ENCODE measurements around the gene CRAT. TPM values are rescaled to one million over a fixed set of nuclear protein-coding genes. Genes with fewer than 3 reads are reported as not detected.
A peak's percentile ranks its signal among the peaks of the same experiment; 100 is the strongest.

CRAT gene
- total RNA-seq, 2 donors from 2014 or later = 17.2 to 17.5 TPM

- Mint-ChIP-seq H3K9me3 (no peaks in the 10 kb centered on the region), H3K36me3 (ENCODE audit: low read depth) (peaks cover 31% of the 10 kb centered on the region)
Measured at GRCh38 chr9:129059796-129060785, 50.5 kb downstream of the CRAT start.

GRCh38 chr9:129058965-129059795, 51.4 kb downstream of the CRAT start:
- no peaks in the 10 kb centered on the region for H3K27me3 Mint-ChIP-seq (ENCODE audit: insufficient read depth)
- Histone ChIP-seq H3K27ac (ENCODE audit: low read depth, low read length) (no peak overlapping the region), H3K9ac (ENCODE audit: extremely low read depth, low read length, poor library complexity, severe bottlenecking) (no peak overlapping the region), H3K27me3 (ENCODE audit: control insufficient read depth, insufficient read depth, low read length, poor library complexity, severe bottlenecking) (no peaks in the 10 kb centered on the region), H3K4me1 (ENCODE audit: control insufficient read depth, insufficient read depth, low read length) (no peaks in the 10 kb centered on the region), H3K9me3 (ENCODE audit: control insufficient read depth, low read length) (no peaks in the 10 kb centered on the region), H3K4me3 (ENCODE audit: low read length) (no peak overlapping the region), H3K36me3 (ENCODE audit: control insufficient read depth, insufficient read depth, low read length) (peaks cover 21% of the 10 kb centered on the region)
- TF ChIP-seq CTCF (conservative IDR thresholded peaks at IDR 0.05) = no peak
- no peaks in the 10 kb centered on the region for H3K4me1 Mint-ChIP-seq
- WGBS, 2 experiments (ENCODE audit: insufficient coverage in 1 of 2, insufficient read length in 1 of 2) = 91 to 96% methylated on average over 14 to 21 of the region's 21 CpGs
- DNase-seq = peak; percentile 26
- H3K4me3 Mint-ChIP-seq = no peak overlapping the region
- no peak overlapping the region for H3K27ac Mint-ChIP-seq
- H3K36me3 Mint-ChIP-seq (ENCODE audit: low read depth) = peaks cover 29% of the 10 kb centered on the region
- H3K9me3 Mint-ChIP-seq = no peaks in the 10 kb centered on the region

More at GRCh38 chr9:129059796-129060785, 50.5 kb downstream of the CRAT start:
- no peak overlapping the region for H3K27ac Mint-ChIP-seq
- H3K4me3 Mint-ChIP-seq = no peak overlapping the region
- Histone ChIP-seq H3K9me3 (ENCODE audit: control insufficient read depth, low read length) (no peaks in the 10 kb centered on the region), H3K9ac (ENCODE audit: extremely low read depth, low read length, poor library complexity, severe bottlenecking) (no peak overlapping the region), H3K4me3 (ENCODE audit: low read length) (no peak overlapping the region), H3K36me3 (ENCODE audit: control insufficient read depth, insufficient read depth, low read length) (peaks cover 28% of the 10 kb centered on the region), H3K4me1 (ENCODE audit: control insufficient read depth, insufficient read depth, low read length) (no peaks in the 10 kb centered on the region), H3K27me3 (ENCODE audit: control insufficient read depth, insufficient read depth, low read length, poor library complexity, severe bottlenecking) (no peaks in the 10 kb centered on the region), H3K27ac (ENCODE audit: low read depth, low read length) (no peak overlapping the region)
- 96 to 97% methylated on average over 24 to 37 of the region's 37 CpGs for WGBS, 2 experiments (ENCODE audit: insufficient coverage in 1 of 2, insufficient read length in 1 of 2)
- DNase-seq = peak; percentile 36
- no peaks in the 10 kb centered on the region for H3K27me3 Mint-ChIP-seq (ENCODE audit: insufficient read depth)
- no peak for TF ChIP-seq CTCF (conservative IDR thresholded peaks at IDR 0.05)
- no peaks in the 10 kb centered on the region for H3K4me1 Mint-ChIP-seq

- DNase-seq = no peak
- Histone ChIP-seq H3K27me3 (ENCODE audit: control insufficient read depth, insufficient read depth, low read length, poor library complexity, severe bottlenecking) (no peaks in the 10 kb centered on the region), H3K4me1 (ENCODE audit: control insufficient read depth, insufficient read depth, low read length) (no peaks in the 10 kb centered on the region), H3K4me3 (ENCODE audit: low read length) (no peak overlapping the region), H3K27ac (ENCODE audit: low read depth, low read length) (no peak overlapping the region), H3K36me3 (ENCODE audit: control insufficient read depth, insufficient read depth, low read length) (peaks cover 8% of the 10 kb centered on the region), H3K9ac (ENCODE audit: extremely low read depth, low read length, poor library complexity, severe bottlenecking) (no peak overlapping the region), H3K9me3 (ENCODE audit: control insufficient read depth, low read length) (no peaks in the 10 kb centered on the region)
- no peaks in the 10 kb centered on the region for H3K27me3 Mint-ChIP-seq (ENCODE audit: insufficient read depth)
- H3K36me3 Mint-ChIP-seq (ENCODE audit: low read depth) = peaks cover 22% of the 10 kb centered on the region
- 85 to 92% methylated on average over 5 of the region's 5 CpGs for WGBS, 2 experiments (ENCODE audit: insufficient coverage in 1 of 2, insufficient read length in 1 of 2)
- H3K27ac Mint-ChIP-seq = no peak overlapping the region
- no peaks in the 10 kb centered on the region for H3K9me3 Mint-ChIP-seq
- no peaks in the 10 kb centered on the region for H3K4me1 Mint-ChIP-seq
- no peak for TF ChIP-seq CTCF (conservative IDR thresholded peaks at IDR 0.05)
- no peak overlapping the region for H3K4me3 Mint-ChIP-seq
Measured at GRCh38 chr9:129054163-129054851, 56.3 kb downstream of the CRAT start.
